GM12872 (cell line): Measurements from ENCODE around the gene NEK11.

ENCODE experiments used
- CTCF ChIP-seq: IDR thresholded peaks from 3 replicates; pipeline ENCODE4 v1.5.1; 2011; ENCODE audit warnings: low read depth, mild to moderate bottlenecking, low read length, moderate library complexity; ENCODE audit not compliant: insufficient read depth

Gene NEK11

GRCh38 chr3:131396170-131396569 is 369.5 kb downstream of the NEK11 start:
- TF ChIP-seq CTCF = no peak

- TF ChIP-seq CTCF = no peak
Observed at GRCh38 chr3:131397889-131398288, 371.2 kb downstream of the NEK11 start.
